T-helper 2 cell treated with Interferon-gamma antibody and Interleukin-4, amounts not matched to agents 100 ng/mL and 5 ng/mL, for 36 hours (primary cell): ENCODE measurements around the gene KBTBD7. TPM values are rescaled to one million over a fixed set of nuclear protein-coding genes. Genes with fewer than 3 reads are reported as not detected.
"Not testable (repeated sequence)": the region's sequence is repeated elsewhere in the genome, so short reads cannot be mapped to it uniquely, and the experiment has no call there.

ENCODE experiments used
- intact Hi-C: fragments of 100-400 bp; cut with micrococcal nuclease; formaldehyde crosslinking; loops from one replicate; pipeline ENCODE4 v1.15.1; 2023
- total RNA-seq: library from RNA; stranded (reverse); gene quantifications from 2 replicates; pipeline ENCODE4 v1.2.3, GENCODE V29; 2022

Gene KBTBD7
- total RNA-seq, 1 donor from 2014 or later: 10.6 TPM

GRCh38 chr13:41199526-41199925, 5.2 kb upstream of the KBTBD7 start:
- intact Hi-C loops: loop anchor here (10.0 kb wide), 2 partner anchors 235 to 425 kb away; partner anchors contain the start of gene MRPS31

DNA sequence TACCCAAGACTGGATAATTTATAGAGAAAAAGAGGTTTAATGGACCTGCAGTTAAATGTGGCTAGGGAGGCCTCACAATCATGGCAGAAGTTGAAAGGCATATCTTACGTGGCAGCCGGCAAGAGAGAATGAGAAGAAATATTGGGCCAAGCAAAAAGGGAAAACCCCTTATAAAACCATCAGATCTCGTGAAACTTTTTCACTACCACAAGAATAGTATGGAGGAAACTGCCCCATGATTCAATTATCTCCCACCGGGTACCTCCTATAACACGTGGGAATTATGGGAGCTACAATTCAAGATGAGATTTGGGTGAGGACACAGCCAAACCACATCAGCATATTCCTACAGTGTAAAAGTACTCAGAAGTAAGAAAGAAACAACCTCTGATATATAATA, 4.7 kb upstream of the KBTBD7 start:
- intact Hi-C loops: loop anchor here (10.0 kb wide), 2 partner anchors 234 to 424 kb away; partner anchors contain the start of gene MRPS31

- intact Hi-C loops: loop anchor here (10.0 kb wide), 2 partner anchors 232 to 422 kb away; partner anchors contain the start of gene MRPS31
Observed at GRCh38 chr13:41196620-41197019, 2.3 kb upstream of the KBTBD7 start.

- intact Hi-C loops: loop anchor here (10.0 kb wide), 2 partner anchors 231 to 421 kb away; partner anchors contain the start of gene MRPS31
Observed at GRCh38 chr13:41196011-41196410, 1.6 kb upstream of the KBTBD7 start.

DNA sequence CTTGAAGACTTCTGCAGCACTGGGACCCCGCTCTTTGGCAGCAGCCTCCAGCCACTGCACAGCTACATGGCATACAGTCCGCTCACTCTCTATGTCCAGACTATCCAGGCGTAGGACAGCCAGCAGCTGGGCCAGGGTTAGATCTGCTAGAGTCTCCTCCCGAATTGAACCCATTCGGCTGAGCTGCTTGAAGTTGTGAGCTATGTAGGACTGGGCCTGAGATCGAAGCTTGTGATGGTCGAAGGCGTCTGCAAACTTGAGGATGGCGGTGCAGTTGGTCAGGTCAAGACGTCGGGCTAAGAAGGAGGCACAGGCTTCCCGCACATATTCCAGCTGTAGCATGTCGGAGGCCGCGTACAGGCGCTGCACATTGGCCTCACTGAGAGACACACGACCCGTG, 900 bp downstream of the KBTBD7 start:
- intact Hi-C loops: loop anchor here (10.0 kb wide), 2 partner anchors 229 to 419 kb away; partner anchors contain the start of gene MRPS31

- intact Hi-C loops: no loop called here
Observed at GRCh38 chr13:41188584-41188983, 5.8 kb downstream of the KBTBD7 start.

DNA sequence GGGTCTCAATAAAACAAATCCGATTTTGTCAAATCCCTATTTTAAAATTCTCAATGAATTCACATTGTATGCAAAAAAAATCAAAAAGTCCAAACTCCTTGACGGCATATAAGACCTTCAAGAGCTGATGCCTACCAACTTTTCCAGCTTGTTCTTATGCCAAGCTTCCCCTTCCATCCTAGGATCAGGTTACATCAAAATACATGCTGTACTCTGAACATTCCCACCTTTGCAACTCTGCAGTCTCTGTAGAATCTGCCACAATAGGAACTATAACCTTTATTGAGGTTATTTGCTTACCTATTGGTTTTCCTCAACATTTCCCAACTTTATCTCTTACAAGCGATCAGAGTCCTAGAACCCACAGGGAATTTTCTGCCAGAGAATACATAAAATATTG, 7.9 kb downstream of the KBTBD7 start:
- intact Hi-C loops: no loop called here

GRCh38 chr13:41182231-41182630, 12.1 kb downstream of the KBTBD7 start:
- intact Hi-C loops: no loop called here

- intact Hi-C loops: no loop called here
Observed at GRCh38 chr13:41179593-41180250, 14.6 kb downstream of the KBTBD7 start.

DNA sequence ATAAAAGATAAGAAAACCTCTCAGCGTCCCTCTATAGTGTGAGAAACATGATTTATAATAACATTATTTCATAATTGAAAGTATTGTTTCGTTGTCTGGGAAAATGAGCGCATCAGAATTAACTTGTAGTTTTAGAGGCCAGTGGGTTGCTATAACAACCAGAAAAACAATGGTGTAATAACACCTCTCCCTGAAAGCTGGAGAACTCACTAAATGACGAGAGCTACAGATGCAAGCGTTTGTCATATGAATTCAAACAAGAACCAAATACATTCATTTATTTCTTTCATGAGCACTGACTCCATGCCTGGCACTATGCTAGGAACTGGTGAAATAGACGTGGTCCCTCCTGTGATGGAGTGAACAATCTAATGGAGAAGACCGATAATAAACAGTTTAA, 16.3 kb downstream of the KBTBD7 start:
- intact Hi-C loops: no loop called here

DNA sequence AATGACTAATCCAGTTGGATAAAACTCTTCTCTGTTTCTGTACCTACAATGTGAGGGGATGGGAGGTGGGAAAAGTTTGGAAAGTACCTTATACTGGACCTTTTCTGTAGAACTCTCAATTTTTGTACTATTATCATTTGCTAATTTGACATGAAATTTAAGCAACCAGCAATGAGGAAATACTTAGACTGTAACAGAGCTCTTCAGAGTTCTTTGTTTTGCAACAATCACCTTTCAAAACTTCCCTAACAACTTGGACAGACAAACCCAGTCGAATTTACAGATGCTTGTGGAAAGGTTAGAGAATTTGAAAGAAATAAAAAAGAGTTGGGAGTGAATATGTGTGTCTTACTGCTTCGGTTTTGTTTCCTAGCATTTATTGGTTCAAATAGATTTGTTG, 16.8 kb downstream of the KBTBD7 start:
- intact Hi-C loops: no loop called here

GRCh38 chr13:41175576-41175975, 18.8 kb downstream of the KBTBD7 start:
- intact Hi-C loops: not testable (repeated sequence)

- intact Hi-C loops: no loop called here
Observed at GRCh38 chr13:41162151-41162550, 32.2 kb downstream of the KBTBD7 start.

GRCh38 chr13:41159174-41159573, 35.2 kb downstream of the KBTBD7 start:
- intact Hi-C loops: no loop called here

GRCh38 chr13:41157048-41157717, 37.2 kb downstream of the KBTBD7 start:
- intact Hi-C loops: no loop called here

DNA sequence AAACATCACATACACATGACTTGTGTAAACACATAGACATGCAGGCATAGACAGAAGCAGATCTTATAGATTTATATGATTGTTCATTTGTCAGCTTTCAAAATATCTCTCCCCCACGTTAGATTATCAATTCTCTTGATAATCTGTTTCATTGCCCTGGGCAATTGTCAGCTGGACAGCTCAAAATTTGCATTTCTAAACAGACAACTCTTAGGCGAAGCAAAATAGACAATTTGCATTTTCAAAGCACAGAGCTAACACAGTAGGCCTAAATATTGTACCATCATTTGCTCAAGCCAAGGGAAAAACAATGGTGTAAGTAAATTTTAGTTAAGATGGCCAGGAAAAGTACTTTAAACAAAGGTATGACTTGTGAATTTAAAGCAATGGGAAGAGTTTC, 37.7 kb downstream of the KBTBD7 start:
- intact Hi-C loops: no loop called here

GRCh38 chr13:41154042-41154441, 40.3 kb downstream of the KBTBD7 start:
- intact Hi-C loops: no loop called here

- intact Hi-C loops: no loop called here
Observed at GRCh38 chr13:41152005-41152404, 42.4 kb downstream of the KBTBD7 start.

GRCh38 chr13:41150058-41150457, 44.3 kb downstream of the KBTBD7 start:
- intact Hi-C loops: no loop called here

DNA sequence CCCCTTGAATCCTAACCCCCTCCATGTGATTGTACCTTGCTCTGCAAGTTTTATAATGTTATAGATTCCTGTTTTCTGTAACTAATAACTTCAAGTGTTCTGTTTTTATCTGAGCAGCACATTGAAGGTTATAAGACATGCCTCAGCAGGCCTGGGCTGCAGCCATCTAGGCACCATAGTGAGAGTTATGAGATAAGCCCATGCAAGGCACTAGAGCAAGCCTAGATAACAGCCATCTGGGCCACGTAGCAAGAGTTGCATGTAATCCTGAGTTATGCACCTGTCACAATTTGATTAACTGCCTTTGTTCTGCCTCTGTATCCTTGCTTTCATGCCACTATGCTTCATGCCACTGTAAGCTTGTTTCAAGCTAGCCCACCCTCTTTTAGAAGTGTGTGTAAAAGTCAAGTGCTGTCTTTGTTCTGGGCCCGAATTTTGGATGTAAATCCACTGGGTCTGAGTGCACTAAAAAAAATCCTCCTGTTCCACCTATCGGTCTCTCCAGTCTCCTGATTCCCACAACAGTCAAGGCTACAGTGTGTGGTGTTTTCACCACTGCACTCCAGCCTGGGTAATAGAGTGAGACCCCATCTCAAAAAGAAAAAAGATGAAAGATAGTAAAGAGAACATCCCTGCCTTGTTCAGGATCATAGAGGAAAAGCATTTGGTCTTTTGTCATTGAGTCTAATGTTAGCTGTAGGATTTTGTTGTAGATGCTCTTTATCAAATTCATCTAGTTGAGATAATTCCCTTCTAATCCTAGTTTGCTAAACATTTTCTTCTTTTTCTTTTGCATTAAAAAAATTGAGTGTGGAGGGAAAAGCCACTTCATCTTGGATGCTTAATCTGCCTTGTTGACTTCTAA, 45.7 kb downstream of the KBTBD7 start:
- intact Hi-C loops: no loop called here

GRCh38 chr13:41145136-41145908, 49.0 kb downstream of the KBTBD7 start:
- intact Hi-C loops: no loop called here
